ENCODE results near the gene ARHGAP45.

DNA sequence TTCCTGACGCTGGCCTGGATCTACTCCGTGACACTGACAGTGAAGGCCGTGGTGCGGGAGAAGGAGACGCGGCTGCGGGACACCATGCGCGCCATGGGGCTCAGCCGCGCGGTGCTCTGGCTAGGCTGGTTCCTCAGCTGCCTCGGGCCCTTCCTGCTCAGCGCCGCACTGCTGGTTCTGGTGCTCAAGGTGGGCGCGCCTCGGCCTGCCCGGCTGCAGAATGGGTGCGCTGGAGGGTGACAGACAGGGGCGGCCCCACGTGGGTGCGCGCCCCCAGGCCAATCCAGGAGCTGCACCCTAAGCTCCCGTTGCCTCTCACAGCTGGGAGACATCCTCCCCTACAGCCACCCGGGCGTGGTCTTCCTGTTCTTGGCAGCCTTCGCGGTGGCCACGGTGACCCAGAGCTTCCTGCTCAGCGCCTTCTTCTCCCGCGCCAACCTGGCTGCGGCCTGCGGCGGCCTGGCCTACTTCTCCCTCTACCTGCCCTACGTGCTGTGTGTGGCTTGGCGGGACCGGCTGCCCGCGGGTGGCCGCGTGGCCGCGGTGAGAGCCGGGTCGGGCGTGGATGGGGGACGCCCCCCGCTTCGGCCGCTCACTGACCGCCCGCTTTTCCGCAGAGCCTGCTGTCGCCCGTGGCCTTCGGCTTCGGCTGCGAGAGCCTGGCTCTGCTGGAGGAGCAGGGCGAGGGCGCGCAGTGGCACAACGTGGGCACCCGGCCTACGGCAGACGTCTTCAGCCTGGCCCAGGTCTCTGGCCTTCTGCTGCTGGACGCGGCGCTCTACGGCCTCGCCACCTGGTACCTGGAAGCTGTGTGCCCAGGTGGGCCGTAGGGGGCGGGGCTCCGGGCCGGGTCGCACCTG is 19.9 kb upstream of the ARHGAP45 start:
- no peak for TF ChIP-seq CTCF (IDR thresholded peaks at IDR 0.05)
- no peak for TF ChIP-seq POLR2A (IDR thresholded peaks at IDR 0.05; ENCODE audit: low read depth)
